GM21717 (cell line): Measurements from ENCODE around the gene POLR2F.

Experiments
- ATAC-seq: cut with Tn5 transposase; IDR thresholded peaks from one replicate; pipeline ENCODE4 v1.9.1; 2021; ENCODE audit warnings: mild to moderate bottlenecking, moderate library complexity; ENCODE audit not compliant: unreplicated experiment

POLR2F gene

GRCh38 chr22:37999236-37999635, 45.7 kb downstream of the POLR2F start:
- no peak for ATAC-seq

- no peak for ATAC-seq
These were observed 46.3 kb downstream of the POLR2F start for GRCh38 chr22:37999640-38000272.

DNA sequence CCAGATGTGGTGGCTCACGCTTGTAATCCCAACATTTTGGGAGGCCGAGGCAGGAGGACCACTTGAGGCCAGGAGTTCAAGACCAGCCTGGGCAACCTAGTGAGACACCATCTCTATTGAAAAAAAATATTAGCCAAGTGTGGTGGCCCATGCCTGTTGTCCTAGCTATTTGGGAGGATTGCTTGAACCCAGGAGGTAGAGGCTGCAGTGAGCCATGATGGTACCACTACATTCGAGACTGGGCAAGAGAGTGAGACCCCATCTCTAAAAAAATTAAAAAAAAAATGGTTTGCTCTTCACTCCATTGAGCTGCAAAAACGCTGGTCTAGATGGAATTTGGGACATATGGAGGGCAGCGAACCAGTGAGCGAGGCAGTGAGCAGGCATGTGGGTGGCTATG, 52.4 kb downstream of the POLR2F start:
- no peak for ATAC-seq

DNA sequence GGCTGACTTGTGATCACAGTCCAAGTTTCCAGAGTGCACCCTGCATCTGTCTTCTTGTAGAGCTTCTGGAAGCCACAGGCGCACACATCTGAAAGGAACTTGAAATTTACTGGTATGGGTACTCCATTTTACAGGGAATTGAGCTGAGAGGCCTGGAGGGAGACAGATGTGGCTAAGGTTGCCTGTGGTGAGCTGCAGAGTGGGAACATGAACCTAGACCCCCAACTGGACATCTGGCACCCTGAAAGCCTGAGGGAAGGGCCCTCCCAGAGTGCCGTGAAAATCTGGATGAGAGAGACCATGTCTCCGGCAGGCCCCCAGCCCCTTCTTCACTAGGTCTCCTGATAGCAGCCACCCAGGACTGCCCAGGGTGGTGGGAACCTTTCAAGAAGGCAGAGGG, 53.4 kb downstream of the POLR2F start:
- ATAC-seq, result no peak

- ATAC-seq, result no peak
These were observed 53.9 kb downstream of the POLR2F start for GRCh38 chr22:38007330-38007902.

- no peak for ATAC-seq
These were observed 55.7 kb downstream of the POLR2F start for GRCh38 chr22:38009000-38009806.

DNA sequence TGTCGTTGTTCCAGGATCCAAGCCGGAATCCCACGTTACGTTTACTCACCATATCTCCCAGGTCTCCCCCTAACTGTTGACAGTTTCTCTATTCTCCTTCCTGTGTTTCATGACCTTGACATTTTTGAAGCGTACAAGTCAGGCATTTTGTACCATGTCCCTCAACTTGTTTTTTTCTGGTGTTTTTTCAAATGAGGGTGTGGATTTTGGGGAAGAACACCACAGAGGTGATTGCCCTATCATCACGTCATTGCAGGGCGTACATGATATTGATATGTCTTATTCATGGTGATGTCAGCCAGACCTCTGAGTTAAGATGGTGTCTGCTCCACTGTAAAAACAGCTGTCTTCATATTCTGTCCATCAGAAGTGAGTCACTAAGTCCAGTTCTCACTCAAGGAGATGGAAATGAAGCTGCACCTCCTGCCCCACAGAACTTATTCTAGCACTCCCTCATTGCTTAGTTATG, 59.1 kb downstream of the POLR2F start:
- no peak for ATAC-seq

DNA sequence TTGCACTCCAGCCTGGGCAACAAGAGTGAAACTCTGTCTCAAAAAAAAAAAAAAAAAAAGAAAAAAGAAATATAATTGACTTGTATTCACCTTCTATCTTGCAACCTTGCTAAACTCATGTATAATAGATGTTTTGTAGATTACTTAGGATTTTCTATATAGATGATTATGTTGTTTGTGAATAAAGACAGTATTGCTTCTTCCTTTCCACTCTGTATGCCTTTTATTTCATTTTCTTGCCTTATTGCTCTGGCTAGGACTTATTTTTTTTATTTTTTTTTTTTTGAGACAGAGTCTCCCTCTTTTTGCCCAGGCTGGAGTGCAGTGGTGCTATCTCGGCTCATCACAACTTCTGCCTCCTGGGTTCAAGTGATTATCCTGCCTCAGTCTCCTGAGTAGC, 60.6 kb downstream of the POLR2F start:
- ATAC-seq, result no peak

DNA sequence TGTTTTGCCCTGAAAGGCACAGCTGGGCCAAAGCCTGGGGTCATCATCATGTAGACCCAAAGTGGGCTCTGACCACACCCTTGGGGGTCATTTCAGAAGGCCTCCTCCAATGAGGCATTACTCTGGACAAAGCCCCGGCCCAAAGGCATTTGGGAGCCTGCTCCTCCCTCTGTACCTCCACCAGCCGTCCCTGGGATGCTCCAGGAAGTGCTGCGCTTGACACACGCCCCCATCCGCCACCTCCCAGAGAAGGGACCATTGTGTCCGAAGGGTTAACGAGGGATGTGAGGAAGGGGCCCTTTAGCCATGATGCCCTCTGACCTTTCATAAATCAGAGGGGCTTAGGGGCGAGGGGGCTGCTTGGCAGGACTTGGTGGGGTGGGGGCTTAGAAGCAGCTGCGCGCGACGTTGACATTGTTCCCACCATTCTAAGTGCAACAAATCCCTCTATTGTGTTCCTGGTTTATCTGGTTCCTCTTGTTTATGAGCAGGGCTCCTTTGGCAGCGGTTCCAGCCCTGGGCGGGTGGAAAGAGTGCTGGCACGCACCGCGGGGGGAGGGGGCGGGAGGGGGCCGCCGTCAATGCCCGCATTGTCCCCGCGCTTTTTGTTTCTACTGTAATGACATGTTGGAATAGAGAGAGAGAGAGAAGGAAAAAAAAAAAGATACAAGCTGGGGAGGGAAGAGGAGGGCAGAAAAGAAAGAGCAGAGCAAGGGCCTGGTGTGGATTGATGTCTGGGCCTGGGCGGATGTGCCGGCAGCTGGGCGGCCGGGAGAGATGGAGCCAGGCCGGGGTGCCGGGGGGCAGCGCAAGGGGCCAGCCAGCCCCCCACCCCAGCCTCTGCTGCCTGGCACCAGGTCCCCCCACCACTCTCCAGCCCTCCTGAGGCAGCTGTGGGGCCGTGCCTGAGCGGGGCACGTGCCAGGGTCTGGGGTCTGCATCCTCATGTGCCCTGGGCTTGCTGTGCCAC, 63.0 kb downstream of the POLR2F start:
- ATAC-seq, result no peak

DNA sequence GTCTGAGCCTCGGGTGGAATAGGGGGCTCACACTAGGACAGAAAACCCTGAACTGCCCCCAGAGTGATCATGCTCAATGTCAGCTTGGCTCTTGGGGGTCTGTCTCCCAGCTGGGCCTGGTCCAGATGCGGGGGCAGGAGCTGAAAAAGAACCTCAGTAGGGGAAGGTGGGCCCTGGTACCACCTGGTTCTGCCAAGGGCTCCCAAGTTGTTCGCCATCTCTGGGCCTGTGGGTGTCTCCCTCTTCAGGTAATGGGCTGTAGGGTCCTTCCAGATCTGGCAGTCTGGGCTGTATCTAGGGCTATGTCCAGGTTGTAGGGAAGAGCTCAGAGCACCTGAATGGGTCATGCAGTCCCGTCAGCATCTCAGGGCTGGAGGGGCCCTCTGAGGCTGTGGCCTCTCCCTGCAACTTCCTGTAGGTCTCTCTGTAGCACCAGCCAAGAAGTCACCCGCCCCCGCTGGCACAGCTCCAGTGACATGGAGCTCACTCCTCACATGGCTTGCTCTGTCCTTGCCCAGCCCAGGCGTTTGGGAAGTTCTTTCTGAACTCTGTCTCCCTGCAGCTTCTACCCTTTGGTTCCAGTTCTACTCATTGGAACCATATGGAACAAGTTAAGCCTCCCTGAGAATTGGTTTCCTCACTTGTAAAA, 63.9 kb downstream of the POLR2F start:
- ATAC-seq, result no peak

- ATAC-seq, result no peak
These were observed 64.7 kb downstream of the POLR2F start for GRCh38 chr22:38017939-38018885.
